HL-60 (cell line): ENCODE results near the gene CREB5.

ENCODE experiments used
- GABPA ChIP-seq: IDR thresholded peaks from 2 replicates; pipeline ENCODE4 v1.6.1; 2012; ENCODE audit warnings: low read depth
- POLR2AphosphoS5 ChIP-seq: IDR thresholded peaks from 2 replicates; pipeline ENCODE4 v1.6.1; 2012; ENCODE audit warnings: low read depth
- REST ChIP-seq: IDR thresholded peaks from 2 replicates; pipeline ENCODE4 v1.6.1; 2012; ENCODE audit warnings: low read depth; ENCODE audit not compliant: insufficient replicate concordance
- SPI1 ChIP-seq: IDR thresholded peaks from 2 replicates; pipeline ENCODE4 v1.6.1; 2012; ENCODE audit warnings: low read depth, mild to moderate bottlenecking, borderline replicate concordance
- TF ChIP-seq, protein P1 (sequence below): IDR thresholded peaks from one replicate; pipeline ENCODE4 v1.5.1; 2011; ENCODE audit warnings: low read length, control low read depth, inconsistent platforms; ENCODE audit not compliant: insufficient read depth

GRCh38 chr7:28874001-28874400, 461.7 kb downstream of the CREB5 start:
- TF ChIP-seq, protein P1, sequence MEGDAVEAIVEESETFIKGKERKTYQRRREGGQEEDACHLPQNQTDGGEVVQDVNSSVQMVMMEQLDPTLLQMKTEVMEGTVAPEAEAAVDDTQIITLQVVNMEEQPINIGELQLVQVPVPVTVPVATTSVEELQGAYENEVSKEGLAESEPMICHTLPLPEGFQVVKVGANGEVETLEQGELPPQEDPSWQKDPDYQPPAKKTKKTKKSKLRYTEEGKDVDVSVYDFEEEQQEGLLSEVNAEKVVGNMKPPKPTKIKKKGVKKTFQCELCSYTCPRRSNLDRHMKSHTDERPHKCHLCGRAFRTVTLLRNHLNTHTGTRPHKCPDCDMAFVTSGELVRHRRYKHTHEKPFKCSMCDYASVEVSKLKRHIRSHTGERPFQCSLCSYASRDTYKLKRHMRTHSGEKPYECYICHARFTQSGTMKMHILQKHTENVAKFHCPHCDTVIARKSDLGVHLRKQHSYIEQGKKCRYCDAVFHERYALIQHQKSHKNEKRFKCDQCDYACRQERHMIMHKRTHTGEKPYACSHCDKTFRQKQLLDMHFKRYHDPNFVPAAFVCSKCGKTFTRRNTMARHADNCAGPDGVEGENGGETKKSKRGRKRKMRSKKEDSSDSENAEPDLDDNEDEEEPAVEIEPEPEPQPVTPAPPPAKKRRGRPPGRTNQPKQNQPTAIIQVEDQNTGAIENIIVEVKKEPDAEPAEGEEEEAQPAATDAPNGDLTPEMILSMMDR = no peak
- TF ChIP-seq POLR2AphosphoS5 (no peak), REST (no peak), GABPA (no peak), SPI1 (no peak)
